Measurements from ENCODE around the gene TDRD7. TPM values are rescaled to one million over a fixed set of nuclear protein-coding genes. Genes with fewer than 3 reads are reported as not detected.
A peak's percentile ranks its signal among the peaks of the same experiment; 100 is the strongest.

TDRD7 gene
- total and polyA plus RNA-seq, 2 of the 13 experiments (the other 11 are each of a cell fraction or from before 2014, with no cell fraction given) = 9.8 to 15.5 TPM

- no peak for TF ChIP-seq ZBTB39 (CRISPR knock-in tag; IDR thresholded peaks at IDR 0.05)
- TF ChIP-seq SNAI1 (CRISPR knock-in tag; IDR thresholded peaks at IDR 0.05; ENCODE audit: borderline replicate concordance) = no peak
- TF ChIP-seq ZNF687 (CRISPR knock-in tag; IDR thresholded peaks at IDR 0.05) = peak; percentile 43; the same call in 1 of the 2 replicates
- no peak for TF ChIP-seq ZNF710 (CRISPR knock-in tag; IDR thresholded peaks at IDR 0.05; ENCODE audit: borderline replicate concordance)
- TF ChIP-seq KLF12 (CRISPR knock-in tag; IDR thresholded peaks at IDR 0.05; ENCODE audit: borderline replicate concordance) = peak; percentile 16; the same call in 1 of the 2 replicates
- 0 out of 2 replicates have a peak, but pooled peaks have one; percentile 26 for TF ChIP-seq TAF1 (CRISPR knock-in tag; IDR thresholded peaks at IDR 0.05)
- no peak for TF ChIP-seq IKZF1 (IDR thresholded peaks at IDR 0.05)
- TF ChIP-seq LRRFIP1 (CRISPR knock-in tag; conservative IDR thresholded peaks at IDR 0.05) = no peak
- no peak for TF ChIP-seq IRX3 (CRISPR knock-in tag; IDR thresholded peaks at IDR 0.05; ENCODE audit: borderline replicate concordance, low read depth)
- TF ChIP-seq POLR2AphosphoS2 (IDR thresholded peaks at IDR 0.05; ENCODE audit: low read depth, low read length) = no peak
- TF ChIP-seq ZNF275 (CRISPR knock-in tag; IDR thresholded peaks at IDR 0.05; ENCODE audit: borderline replicate concordance) = 0 out of 2 replicates have a peak, but pooled peaks have one; percentile 4
- TF ChIP-seq MXI1 (IDR thresholded peaks at IDR 0.05; ENCODE audit: borderline replicate concordance, low read depth, low read length) = no peak
- no peak for TF ChIP-seq TCF12 (IDR thresholded peaks at IDR 0.05)
- TF ChIP-seq TCF12 (CRISPR knock-in tag; IDR thresholded peaks at IDR 0.05) = no peak
- no peak for TF ChIP-seq PAX8 (CRISPR knock-in tag; IDR thresholded peaks at IDR 0.05; ENCODE audit: borderline replicate concordance)
- 0 out of 2 replicates have a peak, but pooled peaks have one; percentile 34 for TF ChIP-seq YEATS4 (CRISPR knock-in tag; IDR thresholded peaks at IDR 0.05; ENCODE audit: borderline replicate concordance)
- 0 out of 2 replicates have a peak, but pooled peaks have one; percentile 13 for TF ChIP-seq ZNF446 (CRISPR knock-in tag; IDR thresholded peaks at IDR 0.05)
- no peak for TF ChIP-seq ZNF260 (CRISPR knock-in tag; IDR thresholded peaks at IDR 0.05; ENCODE audit: borderline replicate concordance, low read depth)
Measured at GRCh38 chr9:97387504-97387886, 24.4 kb upstream of the TDRD7 start (continued).

Data from HepG2 (cell line).